WTC11 (cell line): Measurements from ENCODE around the gene GNG2. TPM values are rescaled to one million over a fixed set of nuclear protein-coding genes. Genes with fewer than 3 reads are reported as not detected.

Experiments
- ATAC-seq: fragments of 200-7000 bp; cut with Tn5 transposase; 2 replicates; pipeline ENCODE4 v1.10.0; 2021; ENCODE audit warnings: mild to moderate bottlenecking, moderate library complexity
- CTCF ChIA-PET: fragments of 300-600 bp; sonication (Branson Sonifier 250); formaldehyde crosslinking; loops from one replicate; lab custom pipeline; 2021; ENCODE audit warnings: antibody characterized with exemption; lab: Charles Lee
- POLR2A ChIA-PET: fragments of 350-600 bp; sonication (Branson Sonifier 250); formaldehyde crosslinking; loops from one replicate; lab custom pipeline; 2021; ENCODE audit warnings: antibody characterized with exemption; lab: Charles Lee
- DNase-seq: peaks from one replicate; pipeline ENCODE4 v3.0.0; 2021; ENCODE audit warnings: low spot score
- H3K27ac Mint-ChIP-seq: 2 replicates; pipeline ENCODE4 v1.8.0; 2021; ENCODE audit warnings: mixed read lengths
- H3K27me3 Mint-ChIP-seq: 2 replicates; pipeline ENCODE4 v1.8.0; 2021; ENCODE audit warnings: low read depth, mild to moderate bottlenecking, moderate library complexity, mixed read lengths
- H3K36me3 Mint-ChIP-seq: 2 replicates; pipeline ENCODE4 v1.8.0; 2021; ENCODE audit warnings: mixed read lengths
- H3K4me1 Mint-ChIP-seq: 2 replicates; pipeline ENCODE4 v1.8.0; 2022; ENCODE audit warnings: mixed read lengths
- H3K4me3 Mint-ChIP-seq: 2 replicates; pipeline ENCODE4 v1.8.0; 2021; ENCODE audit warnings: mild to moderate bottlenecking, moderate library complexity, mixed read lengths
- H3K9me3 Mint-ChIP-seq: 2 replicates; pipeline ENCODE4 v1.8.0; 2021; ENCODE audit warnings: mixed read lengths
- ATF1 ChIP-seq: sonication (generic); formaldehyde crosslinking; IDR thresholded peaks from 2 replicates; pipeline ENCODE4 v1.8.1; 2023; ENCODE audit warnings: mild to moderate bottlenecking, moderate library complexity, missing genetic modification reagents
- ATF6 ChIP-seq: sonication (generic); formaldehyde crosslinking; IDR thresholded peaks from 2 replicates; pipeline ENCODE4 v1.8.1; 2023; ENCODE audit warnings: mild to moderate bottlenecking, missing genetic modification reagents
- CBFB ChIP-seq: sonication (generic); formaldehyde crosslinking; IDR thresholded peaks from 2 replicates; pipeline ENCODE4 v1.8.1; 2022; ENCODE audit warnings: mild to moderate bottlenecking, low read depth, missing genetic modification reagents
- CREB1 ChIP-seq: sonication (generic); formaldehyde crosslinking; IDR thresholded peaks from 2 replicates; pipeline ENCODE4 v1.8.0; 2023; ENCODE audit warnings: mild to moderate bottlenecking, missing genetic modification reagents
- E2F5 ChIP-seq: sonication (generic); formaldehyde crosslinking; IDR thresholded peaks from 2 replicates; pipeline ENCODE4 v1.8.1; 2022; ENCODE audit warnings: mild to moderate bottlenecking, moderate library complexity, missing genetic modification reagents
- EMX1 ChIP-seq: fragments of 250-450 bp; sonication (Bioruptor Pico); IDR thresholded peaks from 2 replicates; pipeline ENCODE4 v1.8.0; 2021; ENCODE audit warnings: mild to moderate bottlenecking
- FOXJ3 ChIP-seq: sonication (generic); formaldehyde crosslinking; IDR thresholded peaks from 2 replicates; pipeline ENCODE4 v1.9.0; 2021; ENCODE audit warnings: missing genetic modification reagents, mild to moderate bottlenecking, borderline replicate concordance
- FOXK1 ChIP-seq: sonication (generic); formaldehyde crosslinking; IDR thresholded peaks from 2 replicates; pipeline ENCODE4 v1.8.0; 2022; ENCODE audit warnings: mild to moderate bottlenecking, moderate library complexity, missing genetic modification reagents
- GRHL2 ChIP-seq: fragments of 250-450 bp; sonication (Bioruptor Pico); IDR thresholded peaks from 2 replicates; pipeline ENCODE4 v1.8.0; 2022; ENCODE audit warnings: mild to moderate bottlenecking, moderate library complexity; ENCODE audit not compliant: insufficient replicate concordance, severe bottlenecking
- JAZF1 ChIP-seq: fragments of 250-450 bp; sonication (Bioruptor Pico); IDR thresholded peaks from 2 replicates; pipeline ENCODE4 v1.9.0; 2021; ENCODE audit warnings: moderate library complexity, mild to moderate bottlenecking, inconsistent platforms
- JUN ChIP-seq: sonication (generic); formaldehyde crosslinking; IDR thresholded peaks from 2 replicates; pipeline ENCODE4 v1.8.0; 2023; ENCODE audit warnings: mild to moderate bottlenecking, missing genetic modification reagents
- MXD4 ChIP-seq: fragments of 250-450 bp; sonication (Bioruptor Pico); IDR thresholded peaks from 2 replicates; pipeline ENCODE4 v1.8.0; 2021; ENCODE audit warnings: mild to moderate bottlenecking, moderate library complexity, borderline replicate concordance
- MYBL2 ChIP-seq: sonication (generic); formaldehyde crosslinking; IDR thresholded peaks from 2 replicates; pipeline ENCODE4 v1.8.1; 2023; ENCODE audit warnings: mild to moderate bottlenecking, moderate library complexity, missing genetic modification reagents
- NR1H2 ChIP-seq: sonication (generic); formaldehyde crosslinking; IDR thresholded peaks from 2 replicates; pipeline ENCODE4 v1.9.0; 2021; ENCODE audit warnings: mild to moderate bottlenecking, moderate library complexity, missing genetic modification reagents
- NR3C1 ChIP-seq: sonication (generic); formaldehyde crosslinking; conservative IDR thresholded peaks from 2 replicates; pipeline ENCODE4 v1.8.1; 2023; ENCODE audit warnings: low read depth, mild to moderate bottlenecking, missing genetic modification reagents
- PREB ChIP-seq: sonication (generic); formaldehyde crosslinking; IDR thresholded peaks from 2 replicates; pipeline ENCODE4 v1.8.1; 2022; ENCODE audit warnings: mild to moderate bottlenecking, missing genetic modification reagents, moderate library complexity, borderline replicate concordance
- TCF7 ChIP-seq: sonication (generic); formaldehyde crosslinking; IDR thresholded peaks from 2 replicates; pipeline ENCODE4 v1.8.0; 2022; ENCODE audit warnings: mild to moderate bottlenecking, low read depth, missing genetic modification reagents, moderate library complexity
- TEAD1 ChIP-seq: sonication (generic); formaldehyde crosslinking; IDR thresholded peaks from 2 replicates; pipeline ENCODE4 v1.8.0; 2022; ENCODE audit warnings: mild to moderate bottlenecking, missing genetic modification reagents
- ZBTB21 ChIP-seq: sonication (generic); formaldehyde crosslinking; IDR thresholded peaks from 2 replicates; pipeline ENCODE4 v1.8.1; 2023; ENCODE audit warnings: mild to moderate bottlenecking, missing genetic modification reagents, borderline replicate concordance
- ZNF121 ChIP-seq: sonication (generic); formaldehyde crosslinking; IDR thresholded peaks from 2 replicates; pipeline ENCODE4 v1.8.0; 2023; ENCODE audit warnings: missing genetic modification reagents
- ZNF219 ChIP-seq: sonication (generic); formaldehyde crosslinking; IDR thresholded peaks from 2 replicates; pipeline ENCODE4 v1.8.0; 2023; ENCODE audit warnings: missing genetic modification reagents, mild to moderate bottlenecking, borderline replicate concordance
- ZNF263 ChIP-seq: sonication (generic); formaldehyde crosslinking; IDR thresholded peaks from 2 replicates; pipeline ENCODE4 v1.8.1; 2022; ENCODE audit warnings: low read depth, mild to moderate bottlenecking, moderate library complexity, missing genetic modification reagents
- ZNF317 ChIP-seq: sonication (generic); formaldehyde crosslinking; IDR thresholded peaks from 2 replicates; pipeline ENCODE4 v1.8.1; 2023; ENCODE audit warnings: low read depth, mild to moderate bottlenecking, moderate library complexity, missing genetic modification reagents, borderline replicate concordance
- ZNF423 ChIP-seq: fragments of 250-450 bp; sonication (Bioruptor Pico); IDR thresholded peaks from 2 replicates; pipeline ENCODE4 v2.1.2; 2022; ENCODE audit warnings: mild to moderate bottlenecking, moderate library complexity
- ZNF532 ChIP-seq: fragments of 250-450 bp; sonication (Bioruptor Pico); IDR thresholded peaks from 2 replicates; pipeline ENCODE4 v1.9.0; 2021; ENCODE audit warnings: mild to moderate bottlenecking, borderline replicate concordance
- total RNA-seq: library from RNA; stranded (reverse); gene quantifications from 3 replicates; pipeline ENCODE4 v1.2.3, GENCODE V29; 2021
- TF ChIP-seq, protein P1 (sequence below): sonication (generic); formaldehyde crosslinking; conservative IDR thresholded peaks from 2 replicates; pipeline ENCODE4 v1.8.1; 2022; ENCODE audit warnings: mild to moderate bottlenecking, missing genetic modification reagents
- TF ChIP-seq, protein P2 (sequence below): sonication (generic); formaldehyde crosslinking; IDR thresholded peaks from 2 replicates; pipeline ENCODE4 v1.8.0; 2022; ENCODE audit warnings: mild to moderate bottlenecking, missing genetic modification reagents
- TF ChIP-seq, protein P3 (sequence below): fragments of 250-450 bp; sonication (Bioruptor Pico); IDR thresholded peaks from 2 replicates; pipeline ENCODE4 v1.8.0; 2021; ENCODE audit warnings: mild to moderate bottlenecking
- TF ChIP-seq, protein P4 (sequence below): sonication (generic); formaldehyde crosslinking; IDR thresholded peaks from 2 replicates; pipeline ENCODE4 v1.8.1; 2022; ENCODE audit warnings: low read depth, missing genetic modification reagents, borderline replicate concordance

Gene GNG2
- total RNA-seq, 1 experiment from 2014 or later, result 10.7 TPM

- Mint-ChIP-seq H3K27ac (no peak overlapping the region), H3K9me3 (peaks cover 3% of the 10 kb centered on the region; the same call in 1 of the 2 replicates)
- ATAC-seq, result no peak
Measured at GRCh38 chr14:51929910-51930682, 69.7 kb downstream of the GNG2 start.

GRCh38 chr14:51931308-51931707 lies 70.9 kb downstream of the GNG2 start:
- Mint-ChIP-seq H3K36me3 (no peaks in the 10 kb centered on the region), H3K9me3 (peaks cover 1% of the 10 kb centered on the region; the same call in 1 of the 2 replicates), H3K4me3 (no peak overlapping the region), H3K4me1 (no peaks in the 10 kb centered on the region), H3K27me3 (no peaks in the 10 kb centered on the region), H3K27ac (no peak overlapping the region)
- ChIA-PET POLR2A (no interaction called here), CTCF (no interaction called here)
- ATAC-seq (no peak), DNase-seq (no peak)
- TF ChIP-seq FOXK1 (CRISPR knock-in tag) (no peak), PREB (CRISPR knock-in tag) (no peak), NR3C1 (no peak), ZBTB21 (CRISPR knock-in tag) (no peak), ZNF423 (CRISPR knock-in tag) (no peak), GRHL2 (no peak), E2F5 (no peak), ZNF121 (CRISPR knock-in tag) (no peak), ZNF532 (CRISPR knock-in tag) (no peak), TEAD1 (CRISPR knock-in tag) (no peak), ATF6 (CRISPR knock-in tag) (no peak), FOXJ3 (CRISPR knock-in tag) (no peak), ZNF263 (no peak)
- TF ChIP-seq, protein P1, sequence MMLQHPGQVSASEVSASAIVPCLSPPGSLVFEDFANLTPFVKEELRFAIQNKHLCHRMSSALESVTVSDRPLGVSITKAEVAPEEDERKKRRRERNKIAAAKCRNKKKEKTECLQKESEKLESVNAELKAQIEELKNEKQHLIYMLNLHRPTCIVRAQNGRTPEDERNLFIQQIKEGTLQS, result no peak

More at GRCh38 chr14:51929910-51930682, 69.7 kb downstream of the GNG2 start:
- Mint-ChIP-seq H3K4me3 (no peak overlapping the region), H3K4me1 (no peaks in the 10 kb centered on the region), H3K27me3 (no peaks in the 10 kb centered on the region)
- CTCF ChIA-PET, result no interaction called here
- TF ChIP-seq, protein P2, sequence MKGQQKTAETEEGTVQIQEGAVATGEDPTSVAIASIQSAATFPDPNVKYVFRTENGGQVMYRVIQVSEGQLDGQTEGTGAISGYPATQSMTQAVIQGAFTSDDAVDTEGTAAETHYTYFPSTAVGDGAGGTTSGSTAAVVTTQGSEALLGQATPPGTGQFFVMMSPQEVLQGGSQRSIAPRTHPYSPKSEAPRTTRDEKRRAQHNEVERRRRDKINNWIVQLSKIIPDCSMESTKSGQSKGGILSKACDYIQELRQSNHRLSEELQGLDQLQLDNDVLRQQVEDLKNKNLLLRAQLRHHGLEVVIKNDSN (CRISPR knock-in tag), result no peak
- TF ChIP-seq, protein P3, sequence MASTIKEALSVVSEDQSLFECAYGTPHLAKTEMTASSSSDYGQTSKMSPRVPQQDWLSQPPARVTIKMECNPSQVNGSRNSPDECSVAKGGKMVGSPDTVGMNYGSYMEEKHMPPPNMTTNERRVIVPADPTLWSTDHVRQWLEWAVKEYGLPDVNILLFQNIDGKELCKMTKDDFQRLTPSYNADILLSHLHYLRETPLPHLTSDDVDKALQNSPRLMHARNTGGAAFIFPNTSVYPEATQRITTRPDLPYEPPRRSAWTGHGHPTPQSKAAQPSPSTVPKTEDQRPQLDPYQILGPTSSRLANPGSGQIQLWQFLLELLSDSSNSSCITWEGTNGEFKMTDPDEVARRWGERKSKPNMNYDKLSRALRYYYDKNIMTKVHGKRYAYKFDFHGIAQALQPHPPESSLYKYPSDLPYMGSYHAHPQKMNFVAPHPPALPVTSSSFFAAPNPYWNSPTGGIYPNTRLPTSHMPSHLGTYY, result no peak
- TF ChIP-seq TCF7 (CRISPR knock-in tag) (no peak), ZNF219 (CRISPR knock-in tag) (no peak), MYBL2 (CRISPR knock-in tag) (no peak), JAZF1 (CRISPR knock-in tag) (no peak), CREB1 (CRISPR knock-in tag) (no peak), EMX1 (CRISPR knock-in tag) (no peak), NR1H2 (no peak), MXD4 (CRISPR knock-in tag) (no peak), ZNF317 (CRISPR knock-in tag) (no peak), CBFB (no peak), ATF1 (CRISPR knock-in tag) (no peak), JUN (CRISPR knock-in tag) (no peak)
- TF ChIP-seq, protein P4, sequence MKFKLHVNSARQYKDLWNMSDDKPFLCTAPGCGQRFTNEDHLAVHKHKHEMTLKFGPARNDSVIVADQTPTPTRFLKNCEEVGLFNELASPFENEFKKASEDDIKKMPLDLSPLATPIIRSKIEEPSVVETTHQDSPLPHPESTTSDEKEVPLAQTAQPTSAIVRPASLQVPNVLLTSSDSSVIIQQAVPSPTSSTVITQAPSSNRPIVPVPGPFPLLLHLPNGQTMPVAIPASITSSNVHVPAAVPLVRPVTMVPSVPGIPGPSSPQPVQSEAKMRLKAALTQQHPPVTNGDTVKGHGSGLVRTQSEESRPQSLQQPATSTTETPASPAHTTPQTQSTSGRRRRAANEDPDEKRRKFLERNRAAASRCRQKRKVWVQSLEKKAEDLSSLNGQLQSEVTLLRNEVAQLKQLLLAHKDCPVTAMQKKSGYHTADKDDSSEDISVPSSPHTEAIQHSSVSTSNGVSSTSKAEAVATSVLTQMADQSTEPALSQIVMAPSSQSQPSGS, result no peak
- TF ChIP-seq, all 79 proteins: peak for 0
- no peak for DNase-seq
- POLR2A ChIA-PET, result no interaction called here
- H3K36me3 Mint-ChIP-seq, result no peaks in the 10 kb centered on the region
